ENCODE measurements around the gene PRR20D.
"Not testable (repeated sequence)": the region's sequence is repeated elsewhere in the genome, so short reads cannot be mapped to it uniquely, and the experiment has no call there.

Gene PRR20D

DNA sequence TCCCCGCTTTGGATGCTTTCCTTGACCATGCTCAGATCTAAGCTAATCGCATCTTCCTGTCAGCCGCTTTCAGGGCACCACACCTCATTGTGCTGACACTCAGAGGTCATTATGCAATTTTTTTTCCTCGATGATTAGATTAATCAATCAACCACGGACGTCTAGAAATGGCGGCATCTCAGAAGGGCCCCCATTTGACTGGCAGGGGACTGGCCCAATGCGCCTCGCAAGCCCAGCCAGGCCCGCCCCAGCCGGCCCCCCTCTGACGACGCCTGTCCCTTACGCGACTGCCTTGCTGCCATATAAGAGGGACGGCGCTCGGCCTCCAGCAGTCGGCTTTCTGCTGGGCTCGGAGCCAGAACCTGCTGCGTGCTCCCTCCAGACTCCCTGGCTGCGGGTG lies at the start of gene PRR20D:
TSS of gene PRR20D (plus strand) at position 301 of the 400 bp plus-strand sequence. CDS start 387 bp downstream, outside the sequence.
- not testable (repeated sequence) for DNase-seq

DNA sequence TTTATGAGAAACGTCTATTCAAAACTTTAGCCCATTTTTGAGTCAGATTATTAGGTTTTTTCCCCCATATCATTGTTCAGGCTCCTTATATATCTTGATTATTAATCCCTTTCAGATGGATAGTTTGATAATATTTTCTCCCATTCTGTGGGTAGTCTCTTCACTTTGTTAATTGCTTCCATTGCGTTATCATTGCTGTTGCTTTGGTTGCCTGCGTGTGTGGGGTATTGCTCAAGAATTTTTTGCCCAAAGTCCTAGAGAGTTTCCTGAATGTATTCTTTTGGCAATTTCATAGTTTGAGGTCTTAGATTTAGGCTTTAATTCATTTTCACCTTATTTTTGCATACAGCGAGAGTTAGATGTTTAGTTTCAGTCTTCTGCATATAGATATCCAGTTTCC lies 45.5 kb upstream of the PRR20D start:
- no peak for DNase-seq

DNA sequence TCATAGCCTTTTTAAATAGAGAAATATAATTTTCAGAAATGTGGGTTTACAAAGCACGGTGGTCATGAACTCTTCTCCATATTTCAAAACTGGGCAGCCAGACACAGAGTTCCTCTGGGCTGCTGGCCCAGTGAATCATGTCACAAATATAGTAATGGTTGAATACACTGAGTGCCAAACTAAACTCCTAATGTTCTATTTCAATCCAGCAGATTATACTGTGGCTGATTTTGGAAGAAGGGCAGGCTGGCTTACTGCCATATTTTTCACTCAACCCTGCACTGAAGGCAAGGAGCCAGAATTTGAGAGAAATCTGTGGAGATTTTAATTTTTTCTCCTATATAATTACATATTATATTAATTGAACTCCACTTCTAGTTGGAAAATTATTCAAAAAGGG lies 36.8 kb upstream of the PRR20D start:
- no peak for DNase-seq

GRCh38 chr13:57128909-57129308 lies 31.5 kb upstream of the PRR20D start:
- no peak for DNase-seq

GRCh38 chr13:57136093-57136492 lies 24.3 kb upstream of the PRR20D start:
- no peak for DNase-seq

DNA sequence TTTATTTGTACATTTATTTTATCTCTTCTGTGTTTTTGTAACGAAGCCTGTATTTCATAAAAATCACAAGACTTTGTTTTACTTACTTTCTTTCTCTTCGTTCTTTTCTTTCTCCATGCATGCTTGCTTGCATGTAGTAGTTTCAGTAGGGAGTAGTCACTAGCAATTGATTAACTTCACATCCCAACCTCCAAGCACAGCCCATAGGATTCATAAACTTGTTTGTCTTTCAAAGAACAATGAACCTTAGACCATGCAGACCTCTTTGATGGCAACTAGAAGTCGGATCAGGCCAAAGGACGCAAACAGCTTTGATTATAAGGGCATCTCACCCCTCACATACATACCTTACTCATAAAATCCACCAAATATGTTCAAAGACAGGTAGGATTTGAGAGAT lies 22.8 kb upstream of the PRR20D start:
- no peak for DNase-seq

DNA sequence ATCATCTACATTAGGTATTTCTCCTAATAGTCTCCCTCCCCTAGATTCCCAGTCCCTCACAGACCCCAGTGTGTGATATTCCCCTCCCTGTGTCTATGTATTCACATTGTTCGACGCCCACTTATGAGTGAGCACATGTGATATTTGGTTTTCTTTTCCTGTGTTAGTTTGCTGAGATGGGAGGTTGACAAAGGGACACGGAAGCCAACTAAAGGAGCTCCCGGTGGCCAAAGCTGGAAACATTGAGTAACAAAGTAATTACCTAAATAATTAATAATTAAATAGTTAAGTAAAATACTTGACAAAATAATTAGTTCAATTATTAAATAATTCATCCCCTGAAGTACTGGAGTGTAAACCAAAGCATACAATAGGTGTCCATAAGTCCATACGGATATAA lies 21.4 kb upstream of the PRR20D start:
- no peak for DNase-seq

DNA sequence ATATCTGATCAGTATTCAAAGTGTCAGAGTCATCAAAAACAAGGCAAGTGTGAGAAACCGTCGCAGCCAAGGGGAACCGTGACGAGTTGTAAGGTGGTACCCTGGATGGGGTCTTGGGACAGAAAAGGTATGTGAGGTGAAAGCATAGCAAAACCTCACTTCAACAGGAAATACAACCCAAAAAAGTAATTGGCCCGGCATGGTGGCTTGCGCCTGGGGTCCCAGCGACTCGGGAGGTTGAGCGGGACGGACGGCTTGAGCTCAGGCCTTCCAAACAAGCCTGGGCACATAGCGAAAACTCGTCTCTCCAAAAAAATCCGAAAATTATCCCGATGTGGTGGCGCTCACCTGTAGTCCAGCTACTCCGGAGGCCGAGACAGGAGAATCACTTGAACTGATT lies 20.7 kb upstream of the PRR20D start:
- DNase-seq, result not testable (repeated sequence)

DNA sequence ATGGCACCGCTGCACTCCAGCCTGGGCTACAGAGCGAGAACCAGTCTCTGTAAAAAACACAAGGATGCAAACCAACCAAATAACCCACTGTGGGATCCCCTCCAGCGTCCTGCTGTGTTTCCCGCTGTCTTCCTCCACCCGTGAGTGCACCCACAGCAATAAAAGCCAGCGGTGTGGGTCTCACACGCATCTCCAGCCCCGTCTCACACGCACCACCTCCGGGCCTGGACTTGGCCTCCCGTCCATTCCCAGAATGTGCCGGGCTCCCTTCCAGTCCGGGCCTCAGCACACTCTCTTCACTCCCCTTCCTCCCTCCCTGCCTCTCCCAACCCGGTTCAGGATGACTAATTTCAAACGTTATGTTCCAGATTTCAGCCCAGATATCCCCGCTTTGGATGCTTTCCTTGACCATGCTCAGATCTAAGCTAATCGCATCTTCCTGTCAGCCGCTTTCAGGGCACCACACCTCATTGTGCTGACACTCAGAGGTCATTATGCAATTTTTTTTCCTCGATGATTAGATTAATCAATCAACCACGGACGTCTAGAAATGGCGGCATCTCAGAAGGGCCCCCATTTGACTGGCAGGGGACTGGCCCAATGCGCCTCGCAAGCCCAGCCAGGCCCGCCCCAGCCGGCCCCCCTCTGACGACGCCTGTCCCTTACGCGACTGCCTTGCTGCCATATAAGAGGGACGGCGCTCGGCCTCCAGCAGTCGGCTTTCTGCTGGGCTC lies 20.0 kb upstream of the PRR20D start, which contains the start of gene PRR20A:
TSS of gene PRR20A (plus strand) at position 684 of the 734 bp plus-strand sequence. CDS start 387 bp downstream, outside the sequence.
- not testable (repeated sequence) for DNase-seq

- not testable (repeated sequence) for DNase-seq
Measured at GRCh38 chr13:57147188-57147587, 13.2 kb upstream of the PRR20D start, which contains the start of gene PRR20B. PRR20B (plus strand) TSS chr13:57147488; CDS start chr13:57147875, 387 bp downstream.

DNA sequence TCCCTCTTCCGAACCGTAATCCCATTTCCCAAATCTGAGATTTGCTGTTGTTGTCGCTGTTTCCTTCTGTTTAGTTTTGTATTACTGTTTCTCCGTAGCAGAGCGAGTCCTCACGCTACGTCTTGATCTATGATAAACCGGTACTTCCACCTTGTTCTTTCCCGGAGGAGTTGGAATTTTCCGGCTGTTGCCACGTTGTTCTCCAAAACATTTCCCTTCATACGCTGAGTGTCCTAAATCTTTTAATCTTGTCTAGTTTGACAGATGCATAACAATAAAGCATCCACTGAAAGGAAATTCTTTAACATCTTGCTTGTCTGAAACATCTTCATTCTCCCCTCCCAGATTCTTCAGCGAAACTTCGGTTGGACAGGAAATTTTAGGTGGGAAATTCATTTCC lies 12.3 kb upstream of the PRR20D start:
- not testable (repeated sequence) for DNase-seq

DNA sequence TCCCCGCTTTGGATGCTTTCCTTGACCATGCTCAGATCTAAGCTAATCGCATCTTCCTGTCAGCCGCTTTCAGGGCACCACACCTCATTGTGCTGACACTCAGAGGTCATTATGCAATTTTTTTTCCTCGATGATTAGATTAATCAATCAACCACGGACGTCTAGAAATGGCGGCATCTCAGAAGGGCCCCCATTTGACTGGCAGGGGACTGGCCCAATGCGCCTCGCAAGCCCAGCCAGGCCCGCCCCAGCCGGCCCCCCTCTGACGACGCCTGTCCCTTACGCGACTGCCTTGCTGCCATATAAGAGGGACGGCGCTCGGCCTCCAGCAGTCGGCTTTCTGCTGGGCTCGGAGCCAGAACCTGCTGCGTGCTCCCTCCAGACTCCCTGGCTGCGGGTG lies 6.7 kb upstream of the PRR20D start, which contains the start of gene PRR20C:
TSS of gene PRR20C (plus strand) at position 301 of the 400 bp plus-strand sequence. CDS start 387 bp downstream, outside the sequence.
- not testable (repeated sequence) for DNase-seq

DNA sequence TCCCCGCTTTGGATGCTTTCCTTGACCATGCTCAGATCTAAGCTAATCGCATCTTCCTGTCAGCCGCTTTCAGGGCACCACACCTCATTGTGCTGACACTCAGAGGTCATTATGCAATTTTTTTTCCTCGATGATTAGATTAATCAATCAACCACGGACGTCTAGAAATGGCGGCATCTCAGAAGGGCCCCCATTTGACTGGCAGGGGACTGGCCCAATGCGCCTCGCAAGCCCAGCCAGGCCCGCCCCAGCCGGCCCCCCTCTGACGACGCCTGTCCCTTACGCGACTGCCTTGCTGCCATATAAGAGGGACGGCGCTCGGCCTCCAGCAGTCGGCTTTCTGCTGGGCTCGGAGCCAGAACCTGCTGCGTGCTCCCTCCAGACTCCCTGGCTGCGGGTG lies 6.5 kb downstream of the PRR20D start, which contains the start of gene PRR20E:
TSS of gene PRR20E (plus strand) at position 301 of the 400 bp plus-strand sequence. CDS start 387 bp downstream, outside the sequence.
- not testable (repeated sequence) for DNase-seq

DNA sequence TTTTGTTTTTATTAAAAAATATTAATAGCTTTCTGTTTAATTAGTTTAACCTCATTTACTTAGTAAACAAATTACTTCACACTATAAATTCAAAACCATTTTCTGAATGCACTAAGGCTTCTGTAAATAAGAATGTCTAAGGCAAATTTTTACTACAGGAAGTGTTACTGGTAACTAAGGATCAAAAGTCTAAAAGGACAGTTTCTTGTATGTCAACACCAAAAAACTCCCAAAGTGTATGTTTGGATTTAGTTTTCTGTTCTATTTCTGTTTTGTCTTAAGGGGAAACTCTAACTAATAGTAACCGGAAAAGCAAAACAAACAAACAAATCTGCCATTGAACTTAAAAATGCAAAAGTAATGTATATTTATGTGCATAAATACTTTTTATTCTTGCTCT lies 31.2 kb downstream of the PRR20D start:
- no peak for DNase-seq

GRCh38 chr13:57212989-57213388 lies 52.6 kb downstream of the PRR20D start:
- DNase-seq, result no peak
